ENCODE results near the gene YDJC.
"Not testable (repeated sequence)": the region's sequence is repeated elsewhere in the genome, so short reads cannot be mapped to it uniquely, and the experiment has no call there.

Gene YDJC

GRCh38 chr22:21603973-21604372 is 25.8 kb downstream of the YDJC start:
- DNase-seq, result no peak

- no peak for DNase-seq
These were observed 27.2 kb downstream of the YDJC start for GRCh38 chr22:21602579-21602978.

GRCh38 chr22:21599053-21599893 is 30.5 kb downstream of the YDJC start:
- no peak for DNase-seq

GRCh38 chr22:21598302-21598701 is 31.5 kb downstream of the YDJC start:
- DNase-seq, result no peak

GRCh38 chr22:21596356-21597135 is 33.3 kb downstream of the YDJC start:
- DNase-seq, result not testable (repeated sequence)

GRCh38 chr22:21594865-21595452 is 34.9 kb downstream of the YDJC start:
- DNase-seq, result no peak

GRCh38 chr22:21593406-21594232 is 36.2 kb downstream of the YDJC start:
- DNase-seq, result no peak

- DNase-seq, result no peak
These were observed 37.4 kb downstream of the YDJC start for GRCh38 chr22:21592422-21592821.

- no peak for DNase-seq
These were observed 38.1 kb downstream of the YDJC start for GRCh38 chr22:21591695-21592094.

- no peak for DNase-seq
These were observed 38.8 kb downstream of the YDJC start for GRCh38 chr22:21590809-21591641.

- DNase-seq, result no peak
These were observed 40.4 kb downstream of the YDJC start for GRCh38 chr22:21589396-21589795.

GRCh38 chr22:21587803-21588611 is 41.8 kb downstream of the YDJC start:
- DNase-seq, result no peak

GRCh38 chr22:21585389-21585788 is 44.4 kb downstream of the YDJC start:
- DNase-seq, result no peak

- DNase-seq, result no peak
These were observed 46.8 kb downstream of the YDJC start for GRCh38 chr22:21582801-21583740.

- not testable (repeated sequence) for DNase-seq
These were observed 48.7 kb downstream of the YDJC start for GRCh38 chr22:21581009-21581713.

GRCh38 chr22:21580623-21581007 is 49.2 kb downstream of the YDJC start:
- not testable (repeated sequence) for DNase-seq

GRCh38 chr22:21579474-21579851 is 50.4 kb downstream of the YDJC start:
- DNase-seq, result no peak
